ENCODE data around the gene ZNF710. TPM values are rescaled to one million over a fixed set of nuclear protein-coding genes. Genes with fewer than 3 reads are reported as not detected.

Gene ZNF710
- total RNA-seq, 1 experiment from 2014 or later: 10.0 TPM

DNA sequence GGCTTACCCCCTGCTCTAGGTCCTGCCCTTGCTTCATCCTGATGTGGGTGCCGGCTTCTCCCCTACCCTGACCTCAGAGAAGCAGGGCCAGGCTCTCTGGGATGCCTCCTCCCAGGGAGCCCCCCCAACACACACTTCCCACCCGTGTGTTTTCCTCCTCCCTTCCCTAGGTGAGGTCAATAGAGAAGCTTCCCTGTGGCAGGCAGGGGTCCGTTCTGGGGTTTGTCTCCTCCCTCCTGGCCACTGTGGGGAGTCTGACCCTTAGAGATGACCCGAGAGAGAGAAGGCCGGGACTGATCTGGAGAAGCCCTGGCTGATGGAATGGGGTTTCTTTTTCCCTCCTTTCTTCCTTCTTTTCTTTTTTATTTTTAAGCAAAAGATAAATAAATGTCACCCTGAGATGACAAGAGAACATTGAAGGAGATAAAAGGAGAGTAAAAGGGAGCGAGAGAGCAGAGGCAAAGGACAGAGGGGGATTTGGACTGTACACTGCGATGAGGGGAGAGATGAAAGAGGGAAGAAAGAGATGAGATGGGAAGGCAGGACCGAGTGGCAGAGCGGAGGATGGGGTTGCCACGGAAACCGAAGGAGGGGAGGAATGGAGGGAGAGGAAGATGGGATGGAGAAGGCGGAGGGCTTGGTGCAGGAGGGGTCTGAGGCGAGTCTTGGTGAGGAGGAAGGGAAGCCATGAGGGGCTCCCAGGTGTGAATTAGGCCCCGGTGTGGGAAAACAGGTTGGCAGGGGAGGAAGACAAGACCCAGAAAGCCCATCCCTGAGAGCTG lies 52.8 kb downstream of the ZNF710 start:
- no TSS peak for BruUV-seq (replicated peaks)
- Histone ChIP-seq H3K27me3 (ENCODE audit: insufficient read depth, low read length) (no peaks in the 10 kb centered on the region), H3K27ac (ENCODE audit: low read depth, low read length) (no peak overlapping the region), H3K9ac (ENCODE audit: low read length) (no peak overlapping the region), H3K79me2 (ENCODE audit: insufficient read depth, low read length) (no peaks in the 10 kb centered on the region), H3K4me2 (ENCODE audit: low read length) (no peak overlapping the region), H3K4me3 (replicated peaks in 1 of 2; ENCODE audit: low read depth in 1 of 2, low read length in 2 of 2) (no peak overlapping the region), H3K36me3 (ENCODE audit: control insufficient read depth in 1 of 2, insufficient read depth in 2 of 2, low read length in 2 of 2) (no peaks in the 10 kb centered on the region), H3K9me3 (ENCODE audit: control insufficient read depth in 1 of 2, insufficient read depth in 1 of 2, low read depth in 1 of 2, low read length in 2 of 2) (no peaks in the 10 kb centered on the region), H4K20me1 (ENCODE audit: insufficient read depth) (no peaks in the 10 kb centered on the region), H3K9me2 (ENCODE audit: insufficient read depth) (no peaks in the 10 kb centered on the region), H3K4me1 (ENCODE audit: control insufficient read depth in 1 of 2, insufficient read depth in 2 of 2, low read length in 2 of 2) (no peaks in the 10 kb centered on the region), H2AFZ (ENCODE audit: low read depth, low read length, poor library complexity, severe bottlenecking) (no peak overlapping the region)
- no peak for TF ChIP-seq POLR2A (IDR thresholded peaks at IDR 0.05; ENCODE audit: borderline replicate concordance, extremely low read depth, insufficient read depth, insufficient read length)
- TF ChIP-seq, protein P1, sequence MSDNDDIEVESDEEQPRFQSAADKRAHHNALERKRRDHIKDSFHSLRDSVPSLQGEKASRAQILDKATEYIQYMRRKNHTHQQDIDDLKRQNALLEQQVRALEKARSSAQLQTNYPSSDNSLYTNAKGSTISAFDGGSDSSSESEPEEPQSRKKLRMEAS (IDR thresholded peaks at IDR 0.05): no peak
- TF ChIP-seq RAD21 (IDR thresholded peaks at IDR 0.05; ENCODE audit: low read depth): no peak
- no peak for TF ChIP-seq ELF1 (IDR thresholded peaks at IDR 0.05; ENCODE audit: borderline replicate concordance, low read depth)
- TF ChIP-seq YY1 (IDR thresholded peaks at IDR 0.05; ENCODE audit: extremely low read depth, insufficient replicate concordance, low read depth, low read length): no peak
- no peak for TF ChIP-seq EZH2phosphoT487 (IDR thresholded peaks at IDR 0.05; ENCODE audit: borderline replicate concordance)
- ChIA-PET RAD21 (ENCODE audit: low non-redundant PET in 1 of 2, low total read pairs in 2 of 2, uncharacterized antibody in 2 of 2, unreplicated experiment in 2 of 2) (no interaction called here), CTCF (no interaction called here), POLR2A (no interaction called here)
- ATAC-seq (no peak), DNase-seq (ENCODE audit: low read depth, low spot score) (no peak)
- intact Hi-C loops (cut with micrococcal nuclease): no loop called here

DNA sequence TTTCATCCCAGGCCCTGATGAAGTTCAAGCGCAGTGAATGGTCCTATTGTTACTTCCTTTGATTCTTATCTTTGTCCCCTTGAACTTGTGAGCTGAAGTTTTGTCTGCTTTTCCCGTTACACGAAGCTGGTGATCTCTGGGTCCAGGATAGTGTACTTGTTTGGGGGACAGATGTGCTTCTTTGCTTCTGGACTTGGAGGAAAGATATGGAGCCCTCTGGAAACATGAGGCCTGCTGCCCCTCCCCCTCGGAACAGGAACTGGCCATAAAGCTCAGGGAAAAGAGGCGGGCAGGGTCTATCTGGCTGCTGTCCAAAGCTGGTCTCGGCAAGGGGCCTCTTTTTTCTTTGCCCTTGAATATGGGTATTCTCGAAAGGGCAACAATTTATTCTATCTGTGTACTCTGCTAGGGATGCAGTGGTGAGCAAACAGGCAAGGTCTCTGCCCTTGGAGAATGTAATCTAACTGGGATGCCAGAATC lies 53.5 kb downstream of the ZNF710 start:
- ChIA-PET RAD21 (ENCODE audit: low non-redundant PET in 1 of 2, low total read pairs in 2 of 2, uncharacterized antibody in 2 of 2, unreplicated experiment in 2 of 2) (no interaction called here), CTCF (no interaction called here), POLR2A (no interaction called here)
- Histone ChIP-seq H3K79me2 (ENCODE audit: insufficient read depth, low read length) (no peaks in the 10 kb centered on the region), H3K4me1 (ENCODE audit: control insufficient read depth in 1 of 2, insufficient read depth in 2 of 2, low read length in 2 of 2) (peaks cover 0 to 7% of the 10 kb centered on the region in 2 experiments; a peak in 1 of 4 replicates), H3K9me2 (ENCODE audit: insufficient read depth) (no peaks in the 10 kb centered on the region), H3K4me3 (replicated peaks in 1 of 2; ENCODE audit: low read depth in 1 of 2, low read length in 2 of 2) (no peak overlapping the region), H2AFZ (ENCODE audit: low read depth, low read length, poor library complexity, severe bottlenecking) (no peak overlapping the region), H3K9ac (ENCODE audit: low read length) (no peak overlapping the region), H3K4me2 (ENCODE audit: low read length) (no peak overlapping the region), H3K36me3 (ENCODE audit: control insufficient read depth in 1 of 2, insufficient read depth in 2 of 2, low read length in 2 of 2) (no peaks in the 10 kb centered on the region), H3K27me3 (ENCODE audit: insufficient read depth, low read length) (no peaks in the 10 kb centered on the region), H3K9me3 (ENCODE audit: control insufficient read depth in 1 of 2, insufficient read depth in 1 of 2, low read depth in 1 of 2, low read length in 2 of 2) (no peaks in the 10 kb centered on the region), H4K20me1 (ENCODE audit: insufficient read depth) (no peaks in the 10 kb centered on the region), H3K27ac (ENCODE audit: low read depth, low read length) (no peak overlapping the region)
- ATAC-seq: no peak
- BruUV-seq (replicated peaks): no TSS peak
- DNase-seq (ENCODE audit: low read depth, low spot score): no peak
- intact Hi-C loops (cut with micrococcal nuclease): no loop called here
- TF ChIP-seq EZH2phosphoT487 (IDR thresholded peaks at IDR 0.05; ENCODE audit: borderline replicate concordance) (no peak), CEBPB (IDR thresholded peaks at IDR 0.05; ENCODE audit: low read depth) (no peak), TCF7L2 (IDR thresholded peaks at IDR 0.05; ENCODE audit: borderline replicate concordance, extremely low read depth, insufficient read depth, insufficient read length) (no peak), EZH2 (IDR thresholded peaks at IDR 0.05) (no peak), POLR2AphosphoS5 (IDR thresholded peaks at IDR 0.05; ENCODE audit: low read depth, low read length) (no peak), YY1 (IDR thresholded peaks at IDR 0.05; ENCODE audit: extremely low read depth, insufficient replicate concordance, low read depth, low read length) (no peak), SRF (IDR thresholded peaks at IDR 0.05; ENCODE audit: low read depth) (no peak), FOSL1 (IDR thresholded peaks at IDR 0.05; ENCODE audit: low read depth) (no peak), ELF1 (IDR thresholded peaks at IDR 0.05; ENCODE audit: borderline replicate concordance, low read depth) (no peak), CBX3 (IDR thresholded peaks at IDR 0.05; ENCODE audit: low read depth) (no peak), ZFX (IDR thresholded peaks at IDR 0.05) (no peak), POLR2A (IDR thresholded peaks at IDR 0.05; ENCODE audit: borderline replicate concordance, extremely low read depth, insufficient read depth, insufficient read length) (no peak), SP1 (IDR thresholded peaks at IDR 0.05; ENCODE audit: low read depth) (no peak)
- TF ChIP-seq, protein P2, sequence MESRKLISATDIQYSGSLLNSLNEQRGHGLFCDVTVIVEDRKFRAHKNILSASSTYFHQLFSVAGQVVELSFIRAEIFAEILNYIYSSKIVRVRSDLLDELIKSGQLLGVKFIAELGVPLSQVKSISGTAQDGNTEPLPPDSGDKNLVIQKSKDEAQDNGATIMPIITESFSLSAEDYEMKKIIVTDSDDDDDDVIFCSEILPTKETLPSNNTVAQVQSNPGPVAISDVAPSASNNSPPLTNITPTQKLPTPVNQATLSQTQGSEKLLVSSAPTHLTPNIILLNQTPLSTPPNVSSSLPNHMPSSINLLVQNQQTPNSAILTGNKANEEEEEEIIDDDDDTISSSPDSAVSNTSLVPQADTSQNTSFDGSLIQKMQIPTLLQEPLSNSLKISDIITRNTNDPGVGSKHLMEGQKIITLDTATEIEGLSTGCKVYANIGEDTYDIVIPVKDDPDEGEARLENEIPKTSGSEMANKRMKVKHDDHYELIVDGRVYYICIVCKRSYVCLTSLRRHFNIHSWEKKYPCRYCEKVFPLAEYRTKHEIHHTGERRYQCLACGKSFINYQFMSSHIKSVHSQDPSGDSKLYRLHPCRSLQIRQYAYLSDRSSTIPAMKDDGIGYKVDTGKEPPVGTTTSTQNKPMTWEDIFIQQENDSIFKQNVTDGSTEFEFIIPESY (IDR thresholded peaks at IDR 0.05; ENCODE audit: extremely low read depth, insufficient replicate concordance, low read length): no peak
